Measurements from ENCODE around the gene NTM.

The NTM gene

DNA sequence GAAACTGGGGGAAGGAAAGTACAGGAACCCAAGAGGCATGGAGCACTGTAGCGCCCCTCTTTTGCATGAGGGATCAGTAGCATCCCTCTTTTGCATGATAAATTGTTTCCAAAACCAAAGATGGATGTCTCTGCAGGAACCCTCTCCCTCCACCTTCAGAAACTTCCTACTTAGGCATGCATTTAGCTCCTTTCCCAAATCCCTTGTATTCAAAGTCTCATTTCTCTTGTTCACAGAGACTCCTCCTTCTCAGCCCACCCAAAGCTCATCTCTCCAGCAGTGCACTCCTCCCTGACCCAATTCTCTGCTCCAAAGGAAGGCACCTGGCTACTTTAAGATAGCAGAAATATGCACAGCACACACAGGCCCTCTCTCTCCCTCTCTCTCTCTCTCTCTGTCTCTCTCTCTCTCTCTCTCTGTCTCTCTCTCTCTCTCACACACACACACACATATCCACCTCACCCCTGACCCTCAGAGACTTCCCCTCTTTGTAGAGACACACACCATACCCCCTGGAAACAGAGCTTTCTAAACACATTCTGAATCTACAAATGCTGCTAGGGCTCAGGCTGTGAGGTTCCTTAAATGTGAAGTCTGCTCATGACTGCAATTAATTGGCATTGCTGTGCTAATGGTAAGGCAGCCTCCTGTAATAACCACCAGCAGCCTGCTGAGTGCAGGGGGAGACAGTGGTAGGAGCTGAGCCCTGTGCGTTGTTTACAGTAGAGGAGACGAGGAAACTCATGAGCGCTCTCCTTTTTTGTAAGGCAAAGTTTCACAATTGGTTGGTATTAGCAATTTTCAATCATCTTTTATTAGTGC is 519.6 kb downstream of the NTM start:
- TF ChIP-seq TAF1 (IDR thresholded peaks at IDR 0.05; ENCODE audit: borderline replicate concordance, low read depth, low read length) (no peak), POLR2A (IDR thresholded peaks at IDR 0.05; ENCODE audit: low read depth, low read length) (no peak), POLR2AphosphoS5 (IDR thresholded peaks at IDR 0.05; ENCODE audit: low read depth, low read length) (no peak)
- no peak for FAIRE-seq
- DNase-seq (ENCODE audit: insufficient read length), result no peak

DNA sequence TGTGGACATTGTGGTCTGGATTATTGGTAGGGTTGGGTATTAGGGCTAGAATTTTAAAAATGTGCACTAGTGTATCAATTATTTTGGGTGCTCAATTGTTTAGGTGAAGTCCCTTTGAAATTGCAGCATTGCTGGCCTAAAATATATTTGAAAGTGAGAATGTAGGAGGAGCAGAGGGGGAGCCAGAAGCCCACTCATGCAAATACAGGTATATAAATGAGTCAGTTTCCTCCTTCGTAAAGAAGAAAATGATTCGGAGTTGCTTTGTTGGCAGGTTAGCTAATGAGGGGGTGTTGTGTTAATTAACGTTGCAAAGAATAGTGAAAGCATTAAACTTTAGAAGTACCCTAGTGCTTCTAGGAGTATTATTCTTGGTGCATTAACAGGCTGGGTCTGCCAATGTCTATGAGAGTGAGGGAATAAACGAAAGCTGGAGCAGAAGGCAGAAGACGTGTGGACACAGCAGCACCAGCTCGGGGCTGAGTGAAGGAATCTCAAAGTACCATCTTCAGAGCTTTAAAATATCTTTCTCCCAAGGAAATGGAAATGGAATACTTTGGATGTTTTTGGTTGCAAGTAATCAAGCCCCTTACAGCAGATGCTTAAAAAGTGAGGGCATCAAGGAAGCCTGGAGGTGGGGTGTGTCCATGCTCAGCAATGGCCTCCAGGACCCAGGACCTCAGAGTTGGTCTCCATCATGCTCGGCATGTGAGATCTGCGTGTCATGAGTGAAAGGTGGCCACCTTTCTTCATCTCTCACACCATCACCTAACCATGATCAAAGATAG is 522.9 kb downstream of the NTM start:
- TF ChIP-seq POLR2AphosphoS5 (IDR thresholded peaks at IDR 0.05; ENCODE audit: low read depth, low read length) (no peak), TAF1 (IDR thresholded peaks at IDR 0.05; ENCODE audit: borderline replicate concordance, low read depth, low read length) (no peak), POLR2A (IDR thresholded peaks at IDR 0.05; ENCODE audit: low read depth, low read length) (no peak)
- peak; percentile 34 for DNase-seq (ENCODE audit: insufficient read length)
- FAIRE-seq, result peak; percentile 94

DNA sequence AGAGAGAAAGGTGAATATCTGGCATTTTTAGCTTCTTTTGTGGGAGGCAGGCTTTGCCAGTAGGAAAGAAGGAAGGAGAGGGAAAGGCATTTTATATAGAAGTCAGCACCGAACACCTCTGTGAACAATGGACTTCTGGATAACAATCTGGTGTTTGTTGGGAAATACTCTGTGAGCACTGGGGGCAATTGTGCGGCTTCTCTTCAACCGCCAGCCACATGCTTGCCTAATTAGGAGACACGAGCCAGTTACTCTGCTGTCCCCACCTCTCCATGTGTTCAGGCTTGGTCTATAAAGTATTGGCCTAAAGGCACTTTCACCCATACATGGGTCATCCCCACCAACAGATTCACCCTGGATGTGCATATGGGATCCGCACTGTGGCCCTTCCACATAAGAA is 523.6 kb downstream of the NTM start:
- no peak for TF ChIP-seq POLR2AphosphoS5 (IDR thresholded peaks at IDR 0.05; ENCODE audit: low read depth, low read length)
- no peak for TF ChIP-seq TAF1 (IDR thresholded peaks at IDR 0.05; ENCODE audit: borderline replicate concordance, low read depth, low read length)
- TF ChIP-seq POLR2A (IDR thresholded peaks at IDR 0.05; ENCODE audit: low read depth, low read length), result no peak
- FAIRE-seq (peak; percentile 38), DNase-seq (ENCODE audit: insufficient read length) (no peak)

DNA sequence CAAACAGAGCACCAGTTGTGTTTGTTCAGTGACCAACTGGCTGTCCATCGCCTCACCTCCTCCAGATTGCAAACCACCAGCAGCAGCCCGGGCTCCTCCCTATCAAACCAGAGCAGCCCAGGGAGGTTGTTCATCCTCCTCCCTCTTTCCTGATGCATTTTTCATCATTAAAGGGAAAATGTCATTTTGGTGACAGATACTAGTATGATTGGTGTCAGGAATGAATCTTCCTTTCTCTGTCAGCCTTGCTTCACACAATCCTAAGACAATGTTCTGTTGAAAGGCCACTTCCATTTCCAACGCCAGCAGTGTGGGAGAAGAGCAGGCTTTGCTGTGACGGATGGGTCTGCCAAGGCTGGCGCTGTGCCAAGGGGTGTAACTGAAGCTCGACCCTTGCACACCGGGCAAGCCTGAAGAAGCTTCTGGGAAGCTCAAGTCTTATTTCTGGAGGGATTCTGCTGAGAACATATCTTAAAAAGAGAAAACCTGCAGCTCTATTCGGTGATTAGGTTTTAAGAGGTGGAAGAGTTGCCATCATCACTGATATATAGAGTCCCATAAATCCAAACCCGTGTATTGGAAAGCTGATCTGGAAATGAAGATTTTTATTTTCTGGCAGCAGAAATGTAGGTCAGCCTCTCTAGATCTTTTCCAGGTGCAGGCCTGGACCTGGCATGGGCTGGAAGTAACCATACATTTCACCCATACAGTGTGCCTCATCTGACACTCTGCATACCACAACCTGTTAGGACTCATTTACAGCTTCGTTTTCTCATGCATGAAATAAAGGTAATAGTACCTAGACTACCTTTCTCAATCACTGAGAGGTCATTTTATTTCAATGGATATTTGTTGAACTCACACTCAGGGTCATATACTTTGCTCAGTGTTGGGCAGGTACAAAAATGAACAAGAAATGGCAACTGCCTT is 524.5 kb downstream of the NTM start:
- TF ChIP-seq POLR2AphosphoS5 (IDR thresholded peaks at IDR 0.05; ENCODE audit: low read depth, low read length) (no peak), POLR2A (IDR thresholded peaks at IDR 0.05; ENCODE audit: low read depth, low read length) (no peak), TAF1 (IDR thresholded peaks at IDR 0.05; ENCODE audit: borderline replicate concordance, low read depth, low read length) (no peak)
- FAIRE-seq (no peak), DNase-seq (ENCODE audit: insufficient read length) (no peak)

DNA sequence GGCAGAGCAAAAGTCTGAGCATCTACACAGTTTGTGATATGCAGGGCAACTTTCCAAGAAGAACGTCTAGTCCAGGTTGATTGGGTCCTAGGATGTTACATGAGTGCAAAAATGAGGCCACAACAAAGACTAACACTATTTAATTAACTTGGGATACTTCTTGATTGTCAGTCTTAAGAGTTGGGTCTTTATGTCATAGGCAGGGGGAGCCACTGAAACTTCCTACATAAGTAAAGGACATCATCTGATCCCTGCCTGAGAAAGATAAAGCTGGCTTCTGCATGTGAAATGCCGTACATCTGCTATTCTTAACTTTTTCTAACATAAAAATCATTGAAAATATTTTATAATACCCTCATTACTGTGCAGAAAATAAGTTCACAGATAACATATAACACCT is 525.5 kb downstream of the NTM start:
- TF ChIP-seq POLR2A (IDR thresholded peaks at IDR 0.05; ENCODE audit: low read depth, low read length), result no peak
- no peak for TF ChIP-seq TAF1 (IDR thresholded peaks at IDR 0.05; ENCODE audit: borderline replicate concordance, low read depth, low read length)
- TF ChIP-seq POLR2AphosphoS5 (IDR thresholded peaks at IDR 0.05; ENCODE audit: low read depth, low read length), result no peak
- no peak for DNase-seq (ENCODE audit: insufficient read length)
- peak; percentile 27 for FAIRE-seq

DNA sequence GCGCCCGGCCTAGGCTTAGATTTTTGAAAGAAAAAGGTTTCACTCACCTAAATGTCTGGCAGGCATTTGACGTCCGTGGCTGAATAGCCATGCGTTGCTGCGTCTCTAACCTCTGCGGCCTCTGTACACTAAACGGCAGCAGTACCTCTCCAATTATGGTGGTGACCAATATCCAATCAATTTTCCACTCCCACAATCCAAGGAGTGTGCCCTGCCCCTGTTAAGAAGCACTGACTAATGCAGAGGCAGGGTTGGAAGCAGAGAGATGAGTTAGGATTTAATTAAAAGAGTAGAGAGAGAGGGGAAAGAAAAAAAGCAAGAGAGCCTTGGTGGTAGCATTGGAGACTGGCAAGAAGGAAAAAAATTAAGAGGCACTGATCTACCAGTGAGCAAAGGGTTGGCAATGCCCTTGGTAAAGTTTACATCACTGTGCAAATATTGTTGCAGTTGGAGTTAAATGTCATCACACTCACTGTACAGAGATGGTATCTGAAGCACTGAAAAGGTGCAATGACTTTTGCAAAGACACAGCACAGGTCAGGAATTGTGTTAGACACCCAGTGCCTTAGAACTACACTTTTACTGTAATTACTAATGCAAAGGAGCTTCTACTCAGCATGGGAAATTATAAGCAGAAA is 526.7 kb downstream of the NTM start:
- FAIRE-seq (no peak), DNase-seq (ENCODE audit: insufficient read length) (no peak)
- TF ChIP-seq TAF1 (IDR thresholded peaks at IDR 0.05; ENCODE audit: borderline replicate concordance, low read depth, low read length) (no peak), POLR2A (IDR thresholded peaks at IDR 0.05; ENCODE audit: low read depth, low read length) (no peak), POLR2AphosphoS5 (IDR thresholded peaks at IDR 0.05; ENCODE audit: low read depth, low read length) (no peak)

DNA sequence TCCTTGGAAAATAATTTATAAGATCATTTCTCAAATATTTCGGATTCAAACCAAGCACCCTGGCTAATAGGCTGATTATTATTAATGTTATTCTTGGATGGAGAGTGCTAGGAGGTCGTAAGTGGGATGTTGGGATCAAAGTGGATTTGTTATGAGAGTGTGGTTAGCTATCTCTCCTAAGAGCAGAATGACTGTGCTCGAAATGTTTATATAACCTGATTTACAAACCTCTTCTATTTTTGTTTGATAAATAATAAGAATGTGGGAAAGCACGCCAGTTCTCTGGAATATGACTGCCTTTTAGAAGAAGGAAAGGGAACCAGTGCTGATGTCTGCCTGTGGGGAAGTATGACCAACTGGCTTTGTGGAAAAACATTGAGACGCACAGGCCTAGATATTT is 527.5 kb downstream of the NTM start:
- no peak for FAIRE-seq
- TF ChIP-seq POLR2AphosphoS5 (IDR thresholded peaks at IDR 0.05; ENCODE audit: low read depth, low read length) (no peak), POLR2A (IDR thresholded peaks at IDR 0.05; ENCODE audit: low read depth, low read length) (no peak), TAF1 (IDR thresholded peaks at IDR 0.05; ENCODE audit: borderline replicate concordance, low read depth, low read length) (no peak)
- DNase-seq (ENCODE audit: insufficient read length), result no peak

DNA sequence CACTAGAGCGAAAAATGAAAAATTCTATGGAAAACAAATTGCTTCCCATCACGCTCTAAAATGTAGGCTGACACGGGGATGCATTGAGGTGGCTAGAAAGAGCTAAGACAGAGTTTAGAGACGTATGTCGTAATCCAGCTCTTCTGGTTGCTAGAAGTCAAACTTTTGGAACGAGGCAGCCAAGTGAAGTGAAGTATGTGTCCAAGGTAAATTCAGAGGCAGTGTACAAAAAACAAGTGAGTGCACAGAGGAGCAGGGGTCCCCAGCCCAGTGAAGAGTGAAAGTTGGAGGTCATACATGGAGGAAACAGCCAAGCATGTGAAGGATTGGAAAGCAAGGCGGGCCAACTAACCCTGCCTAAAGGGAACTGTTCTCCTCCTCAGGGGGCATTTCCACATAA is 528.5 kb downstream of the NTM start:
- TF ChIP-seq TAF1 (IDR thresholded peaks at IDR 0.05; ENCODE audit: borderline replicate concordance, low read depth, low read length), result no peak
- TF ChIP-seq POLR2AphosphoS5 (IDR thresholded peaks at IDR 0.05; ENCODE audit: low read depth, low read length), result no peak
- TF ChIP-seq POLR2A (IDR thresholded peaks at IDR 0.05; ENCODE audit: low read depth, low read length), result no peak
- FAIRE-seq (no peak), DNase-seq (ENCODE audit: insufficient read length) (no peak)

DNA sequence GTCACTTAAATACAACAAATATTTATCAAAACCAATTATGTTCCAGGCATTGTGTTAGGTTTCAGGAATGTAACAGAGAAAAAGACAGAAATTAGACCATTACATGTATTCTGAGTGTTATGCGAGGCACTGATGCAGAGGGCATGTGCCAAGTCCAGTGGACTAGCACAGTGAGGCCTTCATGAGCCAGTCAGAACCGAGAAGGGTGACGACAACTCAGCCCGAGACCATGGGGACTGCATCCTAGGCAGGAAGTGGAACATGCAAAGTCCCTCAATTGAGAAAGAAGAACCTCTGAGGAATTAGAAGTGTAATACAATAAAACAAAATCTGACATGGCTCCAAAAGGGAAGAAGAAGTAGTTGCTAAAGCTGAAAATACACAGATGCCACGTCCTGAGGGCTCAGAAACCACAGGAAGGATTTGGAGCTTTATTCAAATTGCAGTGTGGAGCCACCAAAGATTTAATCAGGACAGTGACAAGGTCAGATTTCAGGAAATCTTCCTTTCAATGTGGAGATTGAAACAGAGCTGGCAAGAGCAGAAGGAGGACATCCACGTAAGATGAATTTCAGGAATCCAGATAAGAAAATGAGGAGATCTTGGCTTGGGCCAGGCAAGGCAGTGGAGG is 529.6 kb downstream of the NTM start:
- FAIRE-seq (peak; percentile 78), DNase-seq (ENCODE audit: insufficient read length) (no peak)
- no peak for TF ChIP-seq POLR2A (IDR thresholded peaks at IDR 0.05; ENCODE audit: low read depth, low read length)

DNA sequence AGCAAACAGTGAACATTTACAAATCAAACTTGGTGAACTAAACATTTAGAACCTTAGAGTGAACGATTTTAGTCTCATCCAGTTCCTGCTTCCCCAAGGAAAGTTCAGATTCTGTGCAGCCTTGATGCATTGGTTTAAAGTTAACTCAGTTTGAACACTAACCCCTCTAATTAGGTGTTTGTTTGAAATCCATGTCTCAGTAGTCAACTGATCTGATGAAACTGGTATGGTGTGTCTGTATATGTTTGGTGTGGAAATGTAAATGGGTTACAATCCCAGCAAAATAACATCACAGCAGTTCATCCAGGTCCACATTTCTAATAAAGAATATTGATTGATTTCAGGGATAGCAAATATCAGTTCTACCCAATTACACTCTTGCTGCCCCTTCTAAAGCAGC is 532.0 kb downstream of the NTM start:
- no peak for FAIRE-seq
- DNase-seq (ENCODE audit: insufficient read length), result no peak
- TF ChIP-seq POLR2AphosphoS5 (IDR thresholded peaks at IDR 0.05; ENCODE audit: low read depth, low read length), result no peak
- TF ChIP-seq POLR2A (IDR thresholded peaks at IDR 0.05; ENCODE audit: low read depth, low read length), result no peak
- no peak for TF ChIP-seq TAF1 (IDR thresholded peaks at IDR 0.05; ENCODE audit: borderline replicate concordance, low read depth, low read length)

Measured in GM12892 (cell line).